HG03558 (cell line): ENCODE measurements around the gene SMG9.
"Not testable (repeated sequence)": the region's sequence is repeated elsewhere in the genome, so short reads cannot be mapped to it uniquely, and the experiment has no call there.

Experiments used
- ATAC-seq: cut with Tn5 transposase; IDR thresholded peaks from one replicate; pipeline ENCODE4 v1.9.1; 2021; ENCODE audit warnings: moderate number of reproducible peaks; ENCODE audit not compliant: unreplicated experiment; ENCODE audit errors: extremely low read depth

The SMG9 gene

GRCh38 chr19:43780706-43781525 lies 26.2 kb upstream of the SMG9 start, which contains the start of gene KCNN4:
TSS of gene KCNN4 (minus strand) at chr19:43780973. CDS start at chr19:43780861, 112 bp downstream.
- ATAC-seq: peak; percentile 33

DNA sequence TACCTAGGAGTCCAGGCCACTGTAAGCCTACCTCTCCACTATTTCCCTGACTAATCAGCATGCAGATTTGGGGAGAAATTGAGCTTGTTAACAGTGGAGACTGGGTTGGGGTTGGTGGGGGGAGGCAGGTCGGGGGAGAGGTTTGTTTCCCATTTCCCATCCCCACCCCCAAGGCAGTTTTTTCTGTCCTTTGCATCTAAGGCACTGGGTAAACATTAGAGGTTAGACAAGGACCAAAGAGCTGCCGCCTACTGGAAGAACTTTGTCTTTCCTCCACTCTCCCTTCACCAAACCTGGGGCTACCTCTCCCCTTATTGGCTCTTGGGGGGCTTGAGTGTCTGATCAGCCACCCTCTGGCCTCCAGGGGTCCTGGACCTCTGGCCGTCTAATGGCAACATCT lies 25.1 kb upstream of the SMG9 start:
- no peak for ATAC-seq

- no peak for ATAC-seq
Measured at GRCh38 chr19:43779147-43779819, 24.5 kb upstream of the SMG9 start.

DNA sequence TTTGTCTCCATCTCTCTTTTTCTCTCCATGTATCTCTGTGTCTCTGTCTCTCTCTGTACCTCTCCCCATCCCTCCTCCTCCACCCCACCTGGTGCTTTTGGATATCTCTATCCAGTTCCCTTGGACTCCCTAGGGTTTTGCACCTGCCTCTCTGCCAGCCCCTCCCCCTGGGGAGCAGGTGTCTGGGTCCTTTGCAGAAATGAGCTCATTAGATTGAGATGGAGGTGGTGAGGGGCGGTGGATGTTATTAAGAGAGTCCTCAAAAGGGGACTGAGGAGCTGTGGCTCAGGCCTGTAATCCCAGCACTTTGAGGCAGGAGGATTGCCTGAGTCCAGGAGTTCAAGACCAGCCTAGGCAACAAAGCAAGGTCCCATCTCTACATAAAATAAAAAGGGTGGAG lies 23.9 kb upstream of the SMG9 start:
- ATAC-seq: no peak

DNA sequence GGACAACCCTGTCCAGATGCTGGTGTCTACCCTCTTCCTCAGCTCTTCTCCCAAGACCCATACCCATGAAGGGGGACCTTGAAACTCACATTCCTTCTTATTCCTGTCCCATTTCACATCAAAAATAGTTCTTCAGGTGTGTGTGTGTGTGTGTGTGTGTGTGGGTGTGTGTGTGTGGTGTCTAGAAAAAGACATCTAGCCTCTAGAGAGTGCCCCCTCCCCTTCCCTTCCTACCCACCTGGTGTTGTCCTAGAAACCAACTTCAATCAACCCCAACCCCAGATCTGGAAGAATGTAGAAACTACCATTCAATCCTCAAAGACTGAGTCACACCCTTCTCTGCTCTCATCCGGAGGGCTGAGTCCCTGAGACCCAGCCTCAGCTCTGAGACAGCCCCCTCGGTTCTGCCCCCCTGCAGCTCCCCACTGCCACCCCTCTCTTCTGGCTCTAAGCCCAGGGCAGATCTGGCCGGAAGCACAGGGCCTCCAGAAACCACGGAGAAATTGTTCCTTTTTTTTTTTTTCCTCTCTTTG lies 22.5 kb upstream of the SMG9 start:
- ATAC-seq: no peak

GRCh38 chr19:43776286-43776685 lies 21.5 kb upstream of the SMG9 start:
- no peak for ATAC-seq

GRCh38 chr19:43775299-43775890 lies 20.6 kb upstream of the SMG9 start:
- ATAC-seq: no peak

GRCh38 chr19:43774940-43775258 lies 20.1 kb upstream of the SMG9 start:
- ATAC-seq: not testable (repeated sequence)

- ATAC-seq: no peak
Measured at GRCh38 chr19:43774103-43774939, 19.6 kb upstream of the SMG9 start.

DNA sequence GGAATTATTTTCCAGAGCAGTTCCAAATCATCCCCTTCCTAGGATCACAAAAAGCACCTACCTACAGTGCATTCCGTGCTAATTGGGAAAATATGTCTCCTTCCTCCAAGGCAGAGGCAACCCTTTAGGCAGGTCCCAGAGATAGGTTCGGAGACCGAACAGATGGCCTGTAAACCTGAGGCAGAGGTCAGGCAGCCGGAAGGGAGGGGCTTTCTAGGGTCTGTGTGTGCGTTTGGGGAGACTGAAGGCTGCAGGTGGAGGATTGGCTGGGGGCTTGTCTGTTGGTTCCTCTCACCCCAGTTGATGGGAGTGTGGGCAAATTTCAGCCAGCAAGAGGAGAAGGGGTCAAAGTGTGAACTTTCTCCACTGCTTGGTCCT lies 19.0 kb upstream of the SMG9 start:
- ATAC-seq: no peak

DNA sequence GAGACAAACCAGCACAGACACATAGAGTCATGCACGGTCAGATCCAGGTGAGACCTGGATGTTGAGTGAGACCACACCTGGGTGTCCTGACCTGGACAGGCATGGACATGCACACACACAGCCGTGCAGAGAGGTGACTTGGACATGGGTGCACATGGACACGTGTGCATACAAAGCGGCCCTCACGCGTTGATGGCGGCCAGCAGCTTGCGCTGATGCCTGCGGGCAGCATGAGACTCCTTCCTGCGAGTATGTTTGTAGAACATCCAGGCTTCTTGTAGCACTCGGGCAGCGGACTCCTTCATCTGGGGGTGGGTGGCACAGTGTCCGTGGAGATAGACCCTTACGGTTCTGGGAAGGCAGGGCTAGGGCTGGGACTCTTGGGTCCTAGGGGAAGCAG lies 14.5 kb upstream of the SMG9 start:
- ATAC-seq: no peak

GRCh38 chr19:43768273-43769050 lies 13.7 kb upstream of the SMG9 start:
- ATAC-seq: no peak

DNA sequence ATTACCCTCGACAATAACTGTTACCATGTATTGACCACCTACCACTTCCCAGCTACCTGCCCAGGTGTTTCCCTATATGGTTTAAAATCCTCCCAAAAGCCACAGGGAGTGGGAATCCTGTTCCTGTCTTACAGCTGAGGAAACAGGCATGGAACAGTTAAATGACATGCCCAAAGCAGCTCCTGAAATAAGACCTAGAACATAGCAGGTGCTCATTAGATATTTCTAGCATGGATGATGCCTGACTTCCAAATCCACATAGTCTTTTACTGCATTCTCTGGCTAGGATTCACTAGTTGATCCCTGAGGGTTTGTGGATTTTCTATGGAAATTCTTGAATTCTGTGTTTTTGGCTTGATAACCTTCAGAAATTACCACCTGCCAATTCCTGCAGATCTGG lies 13.1 kb upstream of the SMG9 start:
- no peak for ATAC-seq

DNA sequence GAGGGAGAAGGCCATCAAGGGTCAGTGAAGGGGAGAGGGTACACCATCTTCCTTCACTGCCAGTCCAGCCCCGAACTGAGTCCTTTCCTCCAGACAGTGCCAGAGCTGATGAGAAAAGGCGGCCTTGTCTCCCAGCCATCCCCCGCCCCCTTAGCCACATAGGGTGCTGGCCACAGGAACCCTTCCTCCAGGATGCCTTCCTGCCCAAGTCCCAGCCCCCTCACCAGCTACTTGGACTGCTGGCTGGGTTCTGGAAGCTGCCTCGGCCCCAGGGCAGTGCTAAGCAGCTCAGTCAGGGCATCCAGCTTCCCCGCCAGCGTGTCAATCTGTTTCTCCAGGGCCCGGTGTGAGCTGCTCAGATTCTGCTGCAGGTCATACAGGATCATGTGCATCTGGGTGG lies 12.6 kb upstream of the SMG9 start:
- ATAC-seq: no peak

DNA sequence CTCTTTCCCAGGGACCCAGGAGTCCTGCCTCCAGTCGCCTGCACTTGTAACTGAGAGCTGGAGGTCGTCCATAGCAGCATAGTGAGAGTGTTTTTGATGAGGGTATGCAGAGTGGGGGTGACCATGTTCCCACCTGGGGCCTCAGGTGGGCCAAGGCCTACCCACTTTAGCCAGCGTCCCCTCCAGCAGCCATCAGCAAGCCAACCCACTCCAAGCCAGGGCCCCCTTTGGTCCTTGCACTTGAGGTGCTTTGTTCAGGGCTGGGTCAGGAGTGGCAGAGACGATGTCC lies 11.9 kb upstream of the SMG9 start:
- ATAC-seq: no peak

DNA sequence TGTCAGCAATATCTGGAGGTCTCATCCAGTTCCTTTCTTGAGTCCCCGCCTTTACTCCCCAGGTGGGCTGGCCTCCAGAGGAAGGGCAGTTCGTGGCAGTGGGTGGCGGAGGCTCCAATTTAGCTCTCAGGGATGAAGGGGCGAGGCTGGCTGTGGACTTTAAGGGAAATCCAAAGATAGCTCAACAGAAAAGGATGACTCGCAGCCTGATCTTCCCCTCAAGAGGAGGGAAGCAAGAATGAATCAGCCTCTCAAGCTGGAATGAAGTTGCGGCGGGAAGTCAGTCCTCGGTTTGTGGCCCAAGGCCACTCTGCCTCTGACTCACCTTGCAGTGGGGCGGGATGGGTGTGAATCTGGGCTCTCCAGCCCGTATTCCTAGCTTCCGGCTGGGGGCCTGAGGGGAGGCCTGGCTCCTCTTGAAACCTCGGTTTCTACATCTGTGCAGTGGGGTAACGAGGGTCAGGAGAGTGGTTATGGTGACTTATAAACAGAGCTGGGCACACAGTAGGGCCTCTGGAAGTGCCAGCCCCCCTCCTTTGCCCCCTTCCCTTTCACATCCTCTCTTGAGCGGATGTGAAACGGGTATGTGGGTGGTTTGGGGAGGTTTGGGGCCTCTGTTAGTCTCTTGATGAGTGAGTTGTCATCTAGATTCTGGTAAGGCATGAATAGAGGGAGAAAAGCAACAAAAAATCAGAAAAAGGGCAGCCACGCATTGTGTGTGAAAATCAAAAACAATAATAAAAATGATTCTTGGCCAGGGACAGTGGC lies 10.5 kb upstream of the SMG9 start:
- ATAC-seq: peak; percentile 52

- not testable (repeated sequence) for ATAC-seq
Measured at GRCh38 chr19:43764684-43765083, 9.9 kb upstream of the SMG9 start.

DNA sequence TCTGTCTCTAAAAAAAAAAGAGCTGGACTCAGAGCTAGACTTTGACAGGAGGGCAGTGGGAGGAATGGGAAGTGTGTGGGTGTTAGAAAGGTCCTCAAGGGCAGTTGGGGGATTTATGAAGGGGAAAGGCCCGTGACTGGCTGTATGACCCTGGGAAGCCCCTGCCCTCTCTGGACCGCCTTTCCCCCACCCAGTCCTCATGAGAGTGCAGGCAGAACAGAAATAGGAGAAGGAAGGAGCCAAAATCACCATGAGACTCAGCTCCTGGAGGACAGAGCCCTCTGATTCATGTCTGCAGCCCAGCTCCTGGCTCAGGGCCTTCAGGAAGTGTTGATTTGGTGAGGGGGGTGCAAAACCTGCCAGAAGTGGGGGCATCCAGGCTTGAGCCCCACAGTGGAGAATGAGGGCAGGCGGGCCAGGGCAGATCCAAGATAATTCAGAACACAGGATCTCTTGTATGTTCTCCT lies 8.7 kb upstream of the SMG9 start:
- ATAC-seq: no peak

DNA sequence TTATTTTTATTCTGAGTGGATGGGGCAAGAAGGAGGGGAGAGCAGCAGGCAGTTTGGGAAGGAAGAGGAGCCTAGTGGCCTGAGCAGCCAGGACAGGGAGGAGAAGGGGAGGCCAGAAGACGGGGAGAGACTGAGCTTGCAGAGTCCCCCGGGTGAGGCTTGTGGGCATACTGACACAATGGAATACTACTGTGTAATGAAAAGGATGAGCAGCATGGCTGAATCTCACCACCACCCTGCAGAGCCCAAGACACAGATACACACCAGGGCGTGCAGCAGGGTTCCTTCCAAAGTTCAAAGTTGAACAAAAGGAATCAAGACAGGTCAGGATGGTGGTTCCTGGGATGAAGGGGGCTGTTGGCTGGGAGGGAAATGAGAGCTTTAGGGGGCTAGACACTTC lies 8.1 kb upstream of the SMG9 start:
- ATAC-seq: no peak
